Measurements from ENCODE around the gene FAH. TPM values are rescaled to one million over a fixed set of nuclear protein-coding genes. Genes with fewer than 3 reads are reported as not detected.
A peak's percentile ranks its signal among the peaks of the same experiment; 100 is the strongest.

Gene FAH
- total and polyA plus RNA-seq, 9 of the 15 experiments (the other 6 are each of a cell fraction or from before 2014, with no cell fraction given) = 66.8 to 310 (median 103) TPM

DNA sequence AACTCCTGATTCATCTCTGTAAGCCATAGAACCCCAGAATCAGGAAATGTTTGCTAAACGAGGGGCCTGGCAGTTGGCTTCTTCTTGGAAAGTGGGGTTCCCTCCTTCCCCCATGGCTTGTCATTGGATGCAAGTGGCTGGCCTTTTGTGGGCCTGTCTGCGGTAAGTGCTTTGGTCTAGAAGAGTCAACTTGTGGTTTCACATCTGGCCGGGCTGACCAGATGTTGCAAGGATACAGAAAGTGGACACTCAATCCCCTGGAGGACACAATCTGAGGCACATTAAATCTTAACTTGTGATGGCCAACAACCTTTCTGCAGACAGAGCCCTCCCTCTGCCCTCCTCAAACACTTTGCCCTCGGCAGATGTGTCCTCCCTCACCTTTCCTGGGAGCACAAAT, 1.1 kb downstream of the FAH start (continued):
- TF ChIP-seq, protein P1, sequence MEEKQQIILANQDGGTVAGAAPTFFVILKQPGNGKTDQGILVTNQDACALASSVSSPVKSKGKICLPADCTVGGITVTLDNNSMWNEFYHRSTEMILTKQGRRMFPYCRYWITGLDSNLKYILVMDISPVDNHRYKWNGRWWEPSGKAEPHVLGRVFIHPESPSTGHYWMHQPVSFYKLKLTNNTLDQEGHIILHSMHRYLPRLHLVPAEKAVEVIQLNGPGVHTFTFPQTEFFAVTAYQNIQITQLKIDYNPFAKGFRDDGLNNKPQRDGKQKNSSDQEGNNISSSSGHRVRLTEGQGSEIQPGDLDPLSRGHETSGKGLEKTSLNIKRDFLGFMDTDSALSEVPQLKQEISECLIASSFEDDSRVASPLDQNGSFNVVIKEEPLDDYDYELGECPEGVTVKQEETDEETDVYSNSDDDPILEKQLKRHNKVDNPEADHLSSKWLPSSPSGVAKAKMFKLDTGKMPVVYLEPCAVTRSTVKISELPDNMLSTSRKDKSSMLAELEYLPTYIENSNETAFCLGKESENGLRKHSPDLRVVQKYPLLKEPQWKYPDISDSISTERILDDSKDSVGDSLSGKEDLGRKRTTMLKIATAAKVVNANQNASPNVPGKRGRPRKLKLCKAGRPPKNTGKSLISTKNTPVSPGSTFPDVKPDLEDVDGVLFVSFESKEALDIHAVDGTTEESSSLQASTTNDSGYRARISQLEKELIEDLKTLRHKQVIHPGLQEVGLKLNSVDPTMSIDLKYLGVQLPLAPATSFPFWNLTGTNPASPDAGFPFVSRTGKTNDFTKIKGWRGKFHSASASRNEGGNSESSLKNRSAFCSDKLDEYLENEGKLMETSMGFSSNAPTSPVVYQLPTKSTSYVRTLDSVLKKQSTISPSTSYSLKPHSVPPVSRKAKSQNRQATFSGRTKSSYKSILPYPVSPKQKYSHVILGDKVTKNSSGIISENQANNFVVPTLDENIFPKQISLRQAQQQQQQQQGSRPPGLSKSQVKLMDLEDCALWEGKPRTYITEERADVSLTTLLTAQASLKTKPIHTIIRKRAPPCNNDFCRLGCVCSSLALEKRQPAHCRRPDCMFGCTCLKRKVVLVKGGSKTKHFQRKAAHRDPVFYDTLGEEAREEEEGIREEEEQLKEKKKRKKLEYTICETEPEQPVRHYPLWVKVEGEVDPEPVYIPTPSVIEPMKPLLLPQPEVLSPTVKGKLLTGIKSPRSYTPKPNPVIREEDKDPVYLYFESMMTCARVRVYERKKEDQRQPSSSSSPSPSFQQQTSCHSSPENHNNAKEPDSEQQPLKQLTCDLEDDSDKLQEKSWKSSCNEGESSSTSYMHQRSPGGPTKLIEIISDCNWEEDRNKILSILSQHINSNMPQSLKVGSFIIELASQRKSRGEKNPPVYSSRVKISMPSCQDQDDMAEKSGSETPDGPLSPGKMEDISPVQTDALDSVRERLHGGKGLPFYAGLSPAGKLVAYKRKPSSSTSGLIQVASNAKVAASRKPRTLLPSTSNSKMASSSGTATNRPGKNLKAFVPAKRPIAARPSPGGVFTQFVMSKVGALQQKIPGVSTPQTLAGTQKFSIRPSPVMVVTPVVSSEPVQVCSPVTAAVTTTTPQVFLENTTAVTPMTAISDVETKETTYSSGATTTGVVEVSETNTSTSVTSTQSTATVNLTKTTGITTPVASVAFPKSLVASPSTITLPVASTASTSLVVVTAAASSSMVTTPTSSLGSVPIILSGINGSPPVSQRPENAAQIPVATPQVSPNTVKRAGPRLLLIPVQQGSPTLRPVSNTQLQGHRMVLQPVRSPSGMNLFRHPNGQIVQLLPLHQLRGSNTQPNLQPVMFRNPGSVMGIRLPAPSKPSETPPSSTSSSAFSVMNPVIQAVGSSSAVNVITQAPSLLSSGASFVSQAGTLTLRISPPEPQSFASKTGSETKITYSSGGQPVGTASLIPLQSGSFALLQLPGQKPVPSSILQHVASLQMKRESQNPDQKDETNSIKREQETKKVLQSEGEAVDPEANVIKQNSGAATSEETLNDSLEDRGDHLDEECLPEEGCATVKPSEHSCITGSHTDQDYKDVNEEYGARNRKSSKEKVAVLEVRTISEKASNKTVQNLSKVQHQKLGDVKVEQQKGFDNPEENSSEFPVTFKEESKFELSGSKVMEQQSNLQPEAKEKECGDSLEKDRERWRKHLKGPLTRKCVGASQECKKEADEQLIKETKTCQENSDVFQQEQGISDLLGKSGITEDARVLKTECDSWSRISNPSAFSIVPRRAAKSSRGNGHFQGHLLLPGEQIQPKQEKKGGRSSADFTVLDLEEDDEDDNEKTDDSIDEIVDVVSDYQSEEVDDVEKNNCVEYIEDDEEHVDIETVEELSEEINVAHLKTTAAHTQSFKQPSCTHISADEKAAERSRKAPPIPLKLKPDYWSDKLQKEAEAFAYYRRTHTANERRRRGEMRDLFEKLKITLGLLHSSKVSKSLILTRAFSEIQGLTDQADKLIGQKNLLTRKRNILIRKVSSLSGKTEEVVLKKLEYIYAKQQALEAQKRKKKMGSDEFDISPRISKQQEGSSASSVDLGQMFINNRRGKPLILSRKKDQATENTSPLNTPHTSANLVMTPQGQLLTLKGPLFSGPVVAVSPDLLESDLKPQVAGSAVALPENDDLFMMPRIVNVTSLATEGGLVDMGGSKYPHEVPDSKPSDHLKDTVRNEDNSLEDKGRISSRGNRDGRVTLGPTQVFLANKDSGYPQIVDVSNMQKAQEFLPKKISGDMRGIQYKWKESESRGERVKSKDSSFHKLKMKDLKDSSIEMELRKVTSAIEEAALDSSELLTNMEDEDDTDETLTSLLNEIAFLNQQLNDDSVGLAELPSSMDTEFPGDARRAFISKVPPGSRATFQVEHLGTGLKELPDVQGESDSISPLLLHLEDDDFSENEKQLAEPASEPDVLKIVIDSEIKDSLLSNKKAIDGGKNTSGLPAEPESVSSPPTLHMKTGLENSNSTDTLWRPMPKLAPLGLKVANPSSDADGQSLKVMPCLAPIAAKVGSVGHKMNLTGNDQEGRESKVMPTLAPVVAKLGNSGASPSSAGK (IDR thresholded peaks at IDR 0.05) = 0 out of 2 replicates have a peak, but pooled peaks have one; percentile 13
- TF ChIP-seq HLTF (IDR thresholded peaks at IDR 0.05) (no peak), ZNF134 (CRISPR knock-in tag; conservative IDR thresholded peaks at IDR 0.05) (no peak), ZBTB11 (CRISPR knock-in tag; IDR thresholded peaks at IDR 0.05) (no peak), RBM25 (IDR thresholded peaks at IDR 0.05; ENCODE audit: low read depth, low read length, severe bottlenecking) (no peak), CEBPG (CRISPR knock-in tag; IDR thresholded peaks at IDR 0.05) (peak; percentile 43), CEBPG (tag; conservative IDR thresholded peaks at IDR 0.05 in 1 of 2, IDR thresholded peaks at IDR 0.05 in 1 of 2) (peak in 1 of 2 experiments; percentile 55; a peak in 2 of 4 replicates), ETS1 (conservative IDR thresholded peaks at IDR 0.05; ENCODE audit: control insufficient read depth, low read depth, low read length) (no peak)
- TF ChIP-seq, protein P2, sequence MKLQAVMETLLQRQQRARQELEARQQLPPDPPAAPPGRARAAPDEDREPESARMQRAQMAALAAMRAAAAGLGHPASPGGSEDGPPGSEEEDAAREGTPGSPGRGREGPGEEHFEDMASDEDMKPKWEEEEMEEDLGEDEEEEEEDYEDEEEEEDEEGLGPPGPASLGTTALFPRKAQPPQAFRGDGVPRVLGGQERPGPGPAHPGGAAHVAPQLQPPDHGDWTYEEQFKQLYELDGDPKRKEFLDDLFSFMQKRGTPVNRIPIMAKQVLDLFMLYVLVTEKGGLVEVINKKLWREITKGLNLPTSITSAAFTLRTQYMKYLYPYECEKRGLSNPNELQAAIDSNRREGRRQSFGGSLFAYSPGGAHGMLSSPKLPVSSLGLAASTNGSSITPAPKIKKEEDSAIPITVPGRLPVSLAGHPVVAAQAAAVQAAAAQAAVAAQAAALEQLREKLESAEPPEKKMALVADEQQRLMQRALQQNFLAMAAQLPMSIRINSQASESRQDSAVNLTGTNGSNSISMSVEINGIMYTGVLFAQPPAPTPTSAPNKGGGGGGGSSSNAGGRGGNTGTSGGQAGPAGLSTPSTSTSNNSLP (IDR thresholded peaks at IDR 0.05; ENCODE audit: borderline replicate concordance, low read depth, low read length) = no peak

Measured in K562 (cell line).